ENCODE results near the gene MGAT1.

MGAT1 gene

DNA sequence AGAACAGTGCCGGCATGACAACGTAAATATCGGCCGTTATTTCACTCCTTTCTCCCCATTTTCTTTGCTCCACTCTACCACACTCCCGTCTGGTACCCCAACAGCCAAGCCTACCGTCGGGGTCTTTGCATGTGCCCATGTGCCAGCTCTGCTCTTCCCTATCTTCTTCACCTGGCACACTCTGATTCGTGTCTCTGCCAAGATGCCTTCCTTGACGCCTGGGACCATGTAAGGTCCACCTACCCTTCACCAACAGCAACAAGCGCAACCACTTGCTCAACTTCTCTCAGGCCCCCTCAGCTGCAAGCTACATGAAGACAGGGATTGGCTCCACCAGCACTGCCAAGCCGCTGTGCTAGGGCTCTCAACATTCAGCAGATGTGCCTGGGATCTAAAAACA is 4.4 kb downstream of the MGAT1 start:
- H3K23ac ChIP-seq (ENCODE audit: low read length): no peak overlapping the region
- H2BK5ac ChIP-seq (ENCODE audit: low read length): no peak overlapping the region
- H4K8ac ChIP-seq (ENCODE audit: low read depth, low read length): no peak overlapping the region
- H3K56ac ChIP-seq (ENCODE audit: low read length): no peak overlapping the region
- no peak overlapping the region for H2BK15ac ChIP-seq (replicated peaks; ENCODE audit: low read depth)
- no peak overlapping the region for H3K4me2 ChIP-seq (ENCODE audit: low read length)
- H3K79me2 ChIP-seq (ENCODE audit: control insufficient read depth, insufficient read depth, low read length): peaks cover 65% of the 10 kb centered on the region
- H3K4me3 ChIP-seq (ENCODE audit: low read length): no peak overlapping the region
- H3K4me1 ChIP-seq (ENCODE audit: control insufficient read depth, low read depth, low read length): peaks cover 3% of the 10 kb centered on the region
- no CpG with 5 or more reads among the region's 11 CpGs for WGBS (ENCODE audit: extremely low coverage, insufficient coverage, low lambda C conversion rate)
- no peak overlapping the region for H3K18ac ChIP-seq (ENCODE audit: low read length)
- no peak overlapping the region for H3K4ac ChIP-seq (ENCODE audit: low read depth, low read length)
- H3K36me3 ChIP-seq (ENCODE audit: control insufficient read depth, insufficient read depth, low read length): no peaks in the 10 kb centered on the region
- peaks cover 42% of the 10 kb centered on the region for H3K79me1 ChIP-seq (ENCODE audit: low read length)
- no peak for DNase-seq
- H3K27me3 ChIP-seq (ENCODE audit: insufficient read depth, low read length, poor library complexity): no peaks in the 10 kb centered on the region
- no peak overlapping the region for H3K9ac ChIP-seq (ENCODE audit: low read length)
- no peak overlapping the region for H2AK5ac ChIP-seq (ENCODE audit: low read length)
- H4K5ac ChIP-seq (ENCODE audit: low read length): no peak overlapping the region
- H3K27ac ChIP-seq (ENCODE audit: low read depth, low read length): no peak overlapping the region
- no peak overlapping the region for H2BK120ac ChIP-seq (ENCODE audit: low read depth, low read length)

- Histone ChIP-seq H3K79me1 (ENCODE audit: low read length) (peaks cover 44% of the 10 kb centered on the region), H3K36me3 (ENCODE audit: control insufficient read depth, insufficient read depth, low read length) (no peaks in the 10 kb centered on the region), H3K4me1 (ENCODE audit: control insufficient read depth, low read depth, low read length) (peaks cover 3% of the 10 kb centered on the region), H3K4me3 (ENCODE audit: low read length) (no peak overlapping the region), H2BK15ac (replicated peaks; ENCODE audit: low read depth) (no peak overlapping the region), H3K4me2 (ENCODE audit: low read length) (no peak overlapping the region), H3K27me3 (ENCODE audit: insufficient read depth, low read length, poor library complexity) (no peaks in the 10 kb centered on the region), H2AK5ac (ENCODE audit: low read length) (no peak overlapping the region), H4K8ac (ENCODE audit: low read depth, low read length) (no peak overlapping the region), H3K4ac (ENCODE audit: low read depth, low read length) (no peak overlapping the region), H2BK5ac (ENCODE audit: low read length) (no peak overlapping the region), H2BK120ac (ENCODE audit: low read depth, low read length) (no peak overlapping the region), H3K9ac (ENCODE audit: low read length) (no peak overlapping the region), H3K27ac (ENCODE audit: low read depth, low read length) (no peak overlapping the region), H3K79me2 (ENCODE audit: control insufficient read depth, insufficient read depth, low read length) (peaks cover 68% of the 10 kb centered on the region), H3K23ac (ENCODE audit: low read length) (no peak overlapping the region), H3K56ac (ENCODE audit: low read length) (no peak overlapping the region), H3K18ac (ENCODE audit: low read length) (no peak overlapping the region), H4K5ac (ENCODE audit: low read length) (no peak overlapping the region)
- WGBS (ENCODE audit: extremely low coverage, insufficient coverage, low lambda C conversion rate): no CpG with 5 or more reads among the region's 10 CpGs
- no peak for DNase-seq
These were observed 5.1 kb downstream of the MGAT1 start for GRCh38 chr5:180797256-180798192.

- no peak for DNase-seq
- Histone ChIP-seq H3K56ac (ENCODE audit: low read length) (no peak overlapping the region), H2BK15ac (replicated peaks; ENCODE audit: low read depth) (no peak overlapping the region), H3K23ac (ENCODE audit: low read length) (no peak overlapping the region), H3K27me3 (ENCODE audit: insufficient read depth, low read length, poor library complexity) (no peaks in the 10 kb centered on the region), H3K9ac (ENCODE audit: low read length) (no peak overlapping the region), H2BK5ac (ENCODE audit: low read length) (no peak overlapping the region), H3K79me2 (ENCODE audit: control insufficient read depth, insufficient read depth, low read length) (peaks cover 56% of the 10 kb centered on the region), H3K27ac (ENCODE audit: low read depth, low read length) (no peak overlapping the region), H2BK120ac (ENCODE audit: low read depth, low read length) (no peak overlapping the region), H4K5ac (ENCODE audit: low read length) (no peak overlapping the region), H3K4me2 (ENCODE audit: low read length) (no peak overlapping the region), H4K8ac (ENCODE audit: low read depth, low read length) (no peak overlapping the region), H3K36me3 (ENCODE audit: control insufficient read depth, insufficient read depth, low read length) (peaks cover 3% of the 10 kb centered on the region), H3K4me3 (ENCODE audit: low read length) (no peak overlapping the region), H3K79me1 (ENCODE audit: low read length) (peaks cover 41% of the 10 kb centered on the region), H3K4me1 (ENCODE audit: control insufficient read depth, low read depth, low read length) (no peaks in the 10 kb centered on the region), H3K18ac (ENCODE audit: low read length) (no peak overlapping the region), H2AK5ac (ENCODE audit: low read length) (no peak overlapping the region), H3K4ac (ENCODE audit: low read depth, low read length) (no peak overlapping the region)
- WGBS (ENCODE audit: extremely low coverage, insufficient coverage, low lambda C conversion rate): no CpG with 5 or more reads among the region's 4 CpGs
These were observed 6.8 kb downstream of the MGAT1 start for GRCh38 chr5:180795771-180796313.

GRCh38 chr5:180792965-180793287 is 9.7 kb downstream of the MGAT1 start:
- Histone ChIP-seq H3K79me1 (ENCODE audit: low read length) (peaks cover 19% of the 10 kb centered on the region), H3K4me2 (ENCODE audit: low read length) (no peak overlapping the region), H3K79me2 (ENCODE audit: control insufficient read depth, insufficient read depth, low read length) (peaks cover 27% of the 10 kb centered on the region), H2BK120ac (ENCODE audit: low read depth, low read length) (no peak overlapping the region), H2BK5ac (ENCODE audit: low read length) (no peak overlapping the region), H2AK5ac (ENCODE audit: low read length) (no peak overlapping the region), H3K4me3 (ENCODE audit: low read length) (no peak overlapping the region), H3K4me1 (ENCODE audit: control insufficient read depth, low read depth, low read length) (no peaks in the 10 kb centered on the region), H3K9ac (ENCODE audit: low read length) (no peak overlapping the region), H3K36me3 (ENCODE audit: control insufficient read depth, insufficient read depth, low read length) (peaks cover 5% of the 10 kb centered on the region), H3K18ac (ENCODE audit: low read length) (no peak overlapping the region), H3K4ac (ENCODE audit: low read depth, low read length) (no peak overlapping the region), H3K23ac (ENCODE audit: low read length) (no peak overlapping the region), H3K27ac (ENCODE audit: low read depth, low read length) (no peak overlapping the region), H3K56ac (ENCODE audit: low read length) (no peak overlapping the region), H3K27me3 (ENCODE audit: insufficient read depth, low read length, poor library complexity) (no peaks in the 10 kb centered on the region), H2BK15ac (replicated peaks; ENCODE audit: low read depth) (no peak overlapping the region), H4K5ac (ENCODE audit: low read length) (no peak overlapping the region), H4K8ac (ENCODE audit: low read depth, low read length) (no peak overlapping the region)
- DNase-seq: no peak
- no CpG with 5 or more reads among the region's 7 CpGs for WGBS (ENCODE audit: extremely low coverage, insufficient coverage, low lambda C conversion rate)

DNA sequence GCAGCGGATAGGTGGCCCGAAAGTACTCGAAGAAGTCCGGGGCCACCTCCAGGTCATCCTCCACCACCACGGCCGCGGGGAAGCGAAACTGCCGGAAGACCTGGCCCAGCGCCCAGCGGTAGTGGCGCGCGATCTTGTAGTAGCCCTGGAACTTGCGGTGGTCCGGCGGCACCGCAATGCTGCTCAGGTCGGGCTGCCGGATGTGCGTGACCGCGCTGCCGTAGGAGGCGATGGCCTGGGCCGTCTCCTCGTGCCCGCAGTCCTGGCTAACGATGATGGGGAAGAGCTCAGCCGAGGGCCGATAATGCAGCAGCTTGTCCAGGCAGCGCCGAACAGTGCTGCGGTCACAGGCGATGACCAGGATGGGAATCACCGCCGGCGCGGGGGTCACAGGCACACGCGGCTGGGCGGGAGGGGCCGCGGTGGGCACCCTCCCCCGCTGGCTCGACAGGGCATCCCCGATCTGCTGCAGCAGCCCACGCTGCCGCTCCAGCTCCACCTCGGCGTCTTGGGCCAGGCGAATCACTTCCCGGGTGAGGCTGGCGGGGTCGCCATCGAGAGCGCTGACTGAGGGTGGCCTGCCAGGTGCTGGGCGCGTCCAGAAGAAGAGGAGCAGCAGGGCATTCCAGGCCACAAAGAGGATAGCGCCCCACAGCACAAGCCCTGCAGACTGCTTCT is 10.2 kb downstream of the MGAT1 start:
- Histone ChIP-seq H3K4ac (ENCODE audit: low read depth, low read length) (no peak overlapping the region), H2BK15ac (replicated peaks; ENCODE audit: low read depth) (no peak overlapping the region), H3K36me3 (ENCODE audit: control insufficient read depth, insufficient read depth, low read length) (peaks cover 5% of the 10 kb centered on the region), H3K4me2 (ENCODE audit: low read length) (no peak overlapping the region), H4K5ac (ENCODE audit: low read length) (no peak overlapping the region), H4K8ac (ENCODE audit: low read depth, low read length) (no peak overlapping the region), H3K27ac (ENCODE audit: low read depth, low read length) (no peak overlapping the region), H3K9ac (ENCODE audit: low read length) (no peak overlapping the region), H2AK5ac (ENCODE audit: low read length) (no peak overlapping the region), H3K79me2 (ENCODE audit: control insufficient read depth, insufficient read depth, low read length) (peaks cover 22% of the 10 kb centered on the region), H3K56ac (ENCODE audit: low read length) (no peak overlapping the region), H3K79me1 (ENCODE audit: low read length) (peaks cover 15% of the 10 kb centered on the region), H3K4me3 (ENCODE audit: low read length) (no peak overlapping the region), H2BK5ac (ENCODE audit: low read length) (no peak overlapping the region), H2BK120ac (ENCODE audit: low read depth, low read length) (no peak overlapping the region), H3K4me1 (ENCODE audit: control insufficient read depth, low read depth, low read length) (peaks cover 1% of the 10 kb centered on the region), H3K23ac (ENCODE audit: low read length) (no peak overlapping the region), H3K27me3 (ENCODE audit: insufficient read depth, low read length, poor library complexity) (no peaks in the 10 kb centered on the region), H3K18ac (ENCODE audit: low read length) (no peak overlapping the region)
- WGBS (ENCODE audit: extremely low coverage, insufficient coverage, low lambda C conversion rate): no CpG with 5 or more reads among the region's 60 CpGs
- DNase-seq: no peak

Measured in mesendoderm (in vitro differentiated cells).